Lung (tissue), 12 donors: ENCODE results near the gene LSR. TPM values are rescaled to one million over a fixed set of nuclear protein-coding genes. Genes with fewer than 3 reads are reported as not detected.
"Not testable (repeated sequence)": the region's sequence is repeated elsewhere in the genome, so short reads cannot be mapped to it uniquely, and the experiment has no call there.

ENCODE experiments used
- ATAC-seq: fragments of 200-7000 bp; cut with Tn5 transposase; one replicate; pipeline ENCODE4 v1.9.1; 2020; ENCODE audit warnings: moderate number of reproducible peaks; ENCODE audit not compliant: insufficient read depth, low FRiP score
- DNase-seq, 3 donors: peaks; one replicate each; pipeline ENCODE4 v3.0.0-alpha.2; 2013 to 2017
- H3K27ac ChIP-seq, 2 donors: one replicate each; pipeline ENCODE4 v1.5.1; 2013; ENCODE audit warnings: mild to moderate bottlenecking in 2 of 2, moderate library complexity in 2 of 2, control low read depth in 1 of 2, inconsistent platforms in 1 of 2, low read depth in 1 of 2, low read length in 1 of 2
- H3K27me3 ChIP-seq, 3 donors: one replicate each; pipeline ENCODE4 v1.5.1; 2013; ENCODE audit warnings: low read length in 2 of 3; ENCODE audit not compliant: control insufficient read depth in 3 of 3, insufficient read depth in 3 of 3
- H3K36me3 ChIP-seq, 4 donors: one replicate each; pipeline ENCODE4 v1.5.1; 2013; ENCODE audit warnings: low read length in 4 of 4, mild to moderate bottlenecking in 1 of 4, moderate library complexity in 1 of 4; ENCODE audit not compliant: control insufficient read depth in 4 of 4, insufficient read depth in 4 of 4
- H3K4me1 ChIP-seq, 5 donors: one replicate each; pipeline ENCODE4 v1.5.1; 2013; ENCODE audit warnings: low read length in 5 of 5, mild to moderate bottlenecking in 2 of 5, moderate library complexity in 1 of 5; ENCODE audit not compliant: control insufficient read depth in 5 of 5, insufficient read depth in 5 of 5
- H3K4me3 ChIP-seq: one replicate; pipeline ENCODE4 v1.5.1; 2013; ENCODE audit warnings: mild to moderate bottlenecking, control low read depth, moderate library complexity
- H3K9ac ChIP-seq, 2 donors: one replicate each; pipeline ENCODE4 v1.5.1; 2013; ENCODE audit warnings: low read length in 2 of 2, control low read depth in 1 of 2; ENCODE audit not compliant: insufficient read depth in 1 of 2
- H3K9me3 ChIP-seq, 4 donors: one replicate each; pipeline ENCODE4 v1.5.1; 2013; ENCODE audit warnings: low read length in 3 of 4, mild to moderate bottlenecking in 1 of 4, moderate library complexity in 1 of 4; ENCODE audit not compliant: control insufficient read depth in 4 of 4, insufficient read depth in 3 of 4
- WGBS, 2 donors: extraction: QIAGEN DNeasy Blood & Tissue Kit; methylation state at CpG; one replicate each; pipeline ENCODE4 v1.1.7; 2013; 5-methylcytosine and 5-hydroxymethylcytosine counted together
- polyA plus RNA-seq, 2 donors: library from polyadenylated mRNA; stranded (reverse); fragments of 200-250 nt; gene quantifications; one replicate each; pipeline ENCODE4 v1.2.1, GENCODE V29; 2013
- total RNA-seq, 2 donors: library from RNA; depleted of rRNA in 1 of 2; stranded (reverse); fragments of >200 nt in 1 of 2; gene quantifications; one replicate each; pipeline ENCODE4 v1.2.1, GENCODE V29; 2014 to 2021
- TF ChIP-seq, protein P1 (sequence below): IDR thresholded peaks from 2 replicates; pipeline ENCODE4 v1.5.1; 2012; ENCODE audit warnings: mild to moderate bottlenecking; ENCODE audit errors: control extremely low read depth, extremely low read depth
- donor health status: control.
- donor health status: control.
- donor health status: Bipolar disorder and iron deficiency.
- donor health status: healthy.
- donor health status: DM: yes; HTN: yes; CAD: no.

LSR gene
- total and polyA plus RNA-seq, 4 donors = 30.8 to 82.0 (median 68.7) TPM

DNA sequence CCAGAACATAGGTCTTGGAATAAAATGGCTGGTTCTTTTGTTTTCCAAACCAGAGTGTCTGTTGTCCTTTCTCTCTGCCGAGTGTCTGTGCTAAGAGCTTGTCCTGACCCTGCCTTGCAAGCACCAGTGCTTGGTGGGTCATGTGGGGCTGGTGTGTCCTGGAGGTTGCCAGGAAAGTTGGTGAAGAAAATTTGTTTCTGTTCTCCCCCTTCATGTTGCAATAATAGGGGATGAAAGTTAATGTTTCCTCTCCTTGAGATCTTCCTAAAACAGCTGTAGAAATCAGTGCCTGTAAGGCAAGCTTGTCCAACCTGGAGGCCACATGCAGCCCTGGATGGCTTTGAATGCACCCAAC is 36.3 kb downstream of the LSR start:
- Histone ChIP-seq H3K4me3 (no peak overlapping the region), H3K36me3 (no peaks in the 10 kb centered on the region), H3K9ac (no peak overlapping the region), H3K27me3 (peaks cover 0 to 9% (median 0%) of the 10 kb centered on the region in 3 donors), H3K27ac (no peak overlapping the region), H3K9me3 (no peaks in the 10 kb centered on the region), H3K4me1 (peaks cover 0 to 38% (median 12%) of the 10 kb centered on the region in 5 donors)
- TF ChIP-seq, protein P1, sequence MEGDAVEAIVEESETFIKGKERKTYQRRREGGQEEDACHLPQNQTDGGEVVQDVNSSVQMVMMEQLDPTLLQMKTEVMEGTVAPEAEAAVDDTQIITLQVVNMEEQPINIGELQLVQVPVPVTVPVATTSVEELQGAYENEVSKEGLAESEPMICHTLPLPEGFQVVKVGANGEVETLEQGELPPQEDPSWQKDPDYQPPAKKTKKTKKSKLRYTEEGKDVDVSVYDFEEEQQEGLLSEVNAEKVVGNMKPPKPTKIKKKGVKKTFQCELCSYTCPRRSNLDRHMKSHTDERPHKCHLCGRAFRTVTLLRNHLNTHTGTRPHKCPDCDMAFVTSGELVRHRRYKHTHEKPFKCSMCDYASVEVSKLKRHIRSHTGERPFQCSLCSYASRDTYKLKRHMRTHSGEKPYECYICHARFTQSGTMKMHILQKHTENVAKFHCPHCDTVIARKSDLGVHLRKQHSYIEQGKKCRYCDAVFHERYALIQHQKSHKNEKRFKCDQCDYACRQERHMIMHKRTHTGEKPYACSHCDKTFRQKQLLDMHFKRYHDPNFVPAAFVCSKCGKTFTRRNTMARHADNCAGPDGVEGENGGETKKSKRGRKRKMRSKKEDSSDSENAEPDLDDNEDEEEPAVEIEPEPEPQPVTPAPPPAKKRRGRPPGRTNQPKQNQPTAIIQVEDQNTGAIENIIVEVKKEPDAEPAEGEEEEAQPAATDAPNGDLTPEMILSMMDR = no peak
- DNase-seq (peak in 2 of 3 donors; percentile 37 to 48), ATAC-seq (no peak)
- WGBS, 2 donors = 20 to 21% methylated on average over 1 of the region's 1 CpG

DNA sequence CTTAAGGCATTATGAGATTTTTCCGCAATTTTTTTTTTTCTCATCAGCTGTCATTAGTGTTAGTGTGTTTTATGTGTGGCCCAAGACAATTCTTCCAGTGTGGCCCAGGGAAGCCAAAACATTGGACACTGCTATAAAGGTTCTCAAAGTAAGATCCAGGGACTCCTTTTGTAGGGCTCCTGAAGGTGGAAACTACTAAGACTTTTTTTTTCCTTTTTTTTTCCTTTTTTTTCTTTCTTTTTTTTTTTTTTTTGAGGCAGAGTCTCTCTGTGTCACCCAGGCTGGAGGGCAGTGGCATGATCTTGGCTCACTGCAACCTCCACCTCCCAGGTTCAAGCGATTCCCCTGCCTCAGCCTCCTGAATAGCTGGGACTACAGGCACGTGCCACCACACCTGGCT is 36.7 kb downstream of the LSR start:
- 92 to 95% methylated on average over 3 of the region's 3 CpGs for WGBS, 2 donors
- H3K4me1 ChIP-seq = peaks cover 0 to 34% (median 10%) of the 10 kb centered on the region in 5 donors
- not testable (repeated sequence) for H3K36me3 ChIP-seq, ATAC-seq, H3K9ac ChIP-seq, H3K27ac ChIP-seq, H3K27me3 ChIP-seq, H3K9me3 ChIP-seq, H3K4me3 ChIP-seq, DNase-seq

DNA sequence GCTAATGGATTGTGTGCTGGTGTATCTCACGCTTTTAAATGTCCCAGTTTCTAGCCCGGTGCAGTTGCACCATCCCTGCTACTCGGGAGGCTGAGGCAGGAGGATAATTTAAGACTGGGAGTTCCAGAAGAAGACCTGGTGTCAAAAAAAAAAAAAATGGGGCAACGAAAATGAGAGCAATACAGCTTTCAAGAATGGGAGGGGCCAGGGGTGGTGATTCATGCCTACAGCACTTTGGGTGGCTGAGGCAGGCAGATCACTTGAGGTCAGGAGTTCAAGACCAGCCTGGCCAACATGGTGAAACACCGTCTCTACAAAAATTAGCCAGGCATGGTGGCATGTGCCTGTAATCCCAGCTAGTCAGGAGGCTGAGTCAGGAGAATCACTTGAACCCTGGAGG is 37.3 kb downstream of the LSR start:
- not testable (repeated sequence) for H3K9ac ChIP-seq, H3K27me3 ChIP-seq, H3K27ac ChIP-seq, DNase-seq, H3K9me3 ChIP-seq, ATAC-seq, H3K4me3 ChIP-seq, H3K36me3 ChIP-seq
- peaks cover 0 to 28% (median 5%) of the 10 kb centered on the region in 5 donors for H3K4me1 ChIP-seq
- WGBS, 2 donors = 76 to 78% methylated on average over 5 of the region's 5 CpGs

DNA sequence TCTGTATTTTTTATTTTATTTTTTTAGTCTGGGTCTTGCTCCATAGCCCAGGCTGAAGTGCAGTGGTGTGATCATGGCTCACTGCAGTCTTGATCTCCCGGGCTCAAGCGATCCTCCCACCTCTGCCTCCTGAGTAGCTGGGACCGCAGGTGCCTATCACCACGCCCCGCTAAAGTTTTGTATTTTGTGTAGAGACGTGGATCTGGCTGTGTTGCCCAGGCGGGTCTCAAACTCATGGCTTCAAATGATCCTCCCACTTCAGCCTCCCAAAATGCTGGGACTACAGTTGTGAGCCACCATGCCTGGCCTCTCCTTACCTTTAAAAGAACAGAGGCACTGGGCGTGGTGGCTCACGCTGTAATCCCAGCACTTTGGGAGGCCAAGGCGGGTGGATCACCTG is 38.9 kb downstream of the LSR start:
- ATAC-seq (no peak), DNase-seq (no peak)
- TF ChIP-seq, protein P1 = no peak
- H3K4me3 ChIP-seq = no peak overlapping the region
- H3K27me3 ChIP-seq = peaks cover 0 to 8% (median 0%) of the 10 kb centered on the region in 3 donors
- H3K36me3 ChIP-seq = no peaks in the 10 kb centered on the region
- H3K27ac ChIP-seq = no peak overlapping the region
- H3K9me3 ChIP-seq = peaks cover 0 to 2% (median 0%) of the 10 kb centered on the region in 4 donors
- H3K9ac ChIP-seq = no peak overlapping the region
- WGBS, 2 donors = 88 to 93% methylated on average over 10 of the region's 10 CpGs
- peaks cover 0 to 19% (median 4%) of the 10 kb centered on the region in 5 donors for H3K4me1 ChIP-seq
